Smooth muscle cell (in vitro differentiated cells): Measurements from ENCODE around the gene MT2A. TPM values are rescaled to one million over a fixed set of nuclear protein-coding genes. Genes with fewer than 3 reads are reported as not detected.
A peak's percentile ranks its signal among the peaks of the same experiment; 100 is the strongest.

Experiments used
- DNase-seq: peaks from one replicate; lab custom pipeline; 2025; ENCODE audit not compliant: unreplicated experiment; lab: John Stamatoyannopoulos, UW
- H2AFZ ChIP-seq: fragments of 200-600 bp; sonication (generic); 2 replicates; pipeline ENCODE4 v1.6.0; 2016; ENCODE audit warnings: antibody characterized with exemption, low read depth, mild to moderate bottlenecking
- H3F3A ChIP-seq: fragments of 200-600 bp; sonication (generic); 2 replicates; pipeline ENCODE4 v1.6.0; 2017; ENCODE audit warnings: antibody characterized with exemption, low read depth
- H3K27ac ChIP-seq: fragments of 200-600 bp; sonication (generic); 2 replicates; pipeline ENCODE4 v1.5.1; 2016; ENCODE audit warnings: low read depth, mild to moderate bottlenecking
- H3K27me3 ChIP-seq: fragments of 200-600 bp; sonication (generic); 2 replicates; pipeline ENCODE4 v1.6.1; 2016; ENCODE audit warnings: low read depth, mild to moderate bottlenecking
- H3K36me3 ChIP-seq: fragments of 200-600 bp; sonication (generic); 2 replicates; pipeline ENCODE4 v1.5.1; 2016; ENCODE audit warnings: low read depth
- H3K4me1 ChIP-seq: fragments of 200-600 bp; sonication (generic); 2 replicates; pipeline ENCODE4 v1.5.1; 2016; ENCODE audit warnings: low read depth
- H3K4me2 ChIP-seq: fragments of 200-600 bp; sonication (generic); 2 replicates; pipeline ENCODE4 v1.6.0; 2016; ENCODE audit warnings: mild to moderate bottlenecking
- H3K4me3 ChIP-seq: fragments of 200-600 bp; sonication (generic); 2 replicates; pipeline ENCODE4 v1.5.1; 2016; ENCODE audit warnings: mild to moderate bottlenecking
- H3K79me2 ChIP-seq: fragments of 200-600 bp; sonication (generic); 2 replicates; pipeline ENCODE4 v1.6.0; 2016; ENCODE audit warnings: low read depth, mild to moderate bottlenecking
- H3K9ac ChIP-seq: fragments of 200-600 bp; sonication (generic); 2 replicates; pipeline ENCODE4 v1.6.0; 2016; ENCODE audit warnings: low read depth
- H3K9me3 ChIP-seq: fragments of 200-600 bp; sonication (generic); replicated peaks from 2 replicates; pipeline ENCODE4 v1.5.1; 2016; ENCODE audit warnings: low read depth
- H4K20me1 ChIP-seq: fragments of 200-600 bp; sonication (generic); 2 replicates; pipeline ENCODE4 v1.6.0; 2016; ENCODE audit warnings: low read depth
- WGBS: methylation state at CpG from one replicate; pipeline ENCODE4 v1.1.7; 2016; ENCODE audit warnings: low lambda C conversion rate; 5-methylcytosine and 5-hydroxymethylcytosine counted together
- polyA plus RNA-seq: library from polyadenylated mRNA; unstranded; fragments of >200 nt; fragmentation: Nextera tagmentation; extraction: Ambion mirVana; gene quantifications from 2 replicates; pipeline ENCODE4 v1.2.1, GENCODE V29; 2016
- total RNA-seq: library from RNA; depleted of rRNA; stranded (reverse); fragments of >200 nt; gene quantifications from 2 replicates; pipeline ENCODE4 v1.2.3, GENCODE V29; 2014
- TF ChIP-seq, protein P1 (sequence below): fragments of 200-600 bp; sonication (generic); IDR thresholded peaks from 2 replicates; pipeline ENCODE4 v1.5.1; 2017; ENCODE audit warnings: borderline replicate concordance, mild to moderate bottlenecking, antibody characterized with exemption; ENCODE audit not compliant: insufficient read depth, poor library complexity, severe bottlenecking

The MT2A gene
- total and polyA plus RNA-seq, 2 experiments from 2014 or later = 14.8 to 225 TPM

DNA sequence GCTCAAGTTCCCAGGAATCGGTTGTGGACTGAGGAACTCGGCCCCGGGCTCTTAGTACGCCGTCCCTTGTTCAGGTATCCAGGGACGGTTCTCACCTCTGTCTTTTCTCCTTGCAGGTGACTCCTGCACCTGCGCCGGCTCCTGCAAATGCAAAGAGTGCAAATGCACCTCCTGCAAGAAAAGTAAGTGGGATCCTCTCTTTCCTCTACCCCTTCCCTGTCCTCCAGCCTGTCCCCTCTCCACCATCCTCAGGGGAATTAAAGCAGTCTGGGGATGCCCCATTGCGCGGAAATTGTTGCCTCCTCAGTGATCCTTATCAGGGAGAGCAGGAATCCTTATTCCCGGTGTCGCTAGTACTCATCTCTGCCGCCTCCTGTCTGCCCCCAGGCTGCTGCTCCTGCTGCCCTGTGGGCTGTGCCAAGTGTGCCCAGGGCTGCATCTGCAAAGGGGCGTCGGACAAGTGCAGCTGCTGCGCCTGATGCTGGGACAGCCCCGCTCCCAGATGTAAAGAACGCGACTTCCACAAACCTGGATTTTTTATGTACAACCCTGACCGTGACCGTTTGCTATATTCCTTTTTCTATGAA is 585 bp downstream of the MT2A start:
- H3F3A ChIP-seq = peaks cover 23% of the 10 kb centered on the region
- H3K9me3 ChIP-seq = no peaks in the 10 kb centered on the region
- peak overlapping the region; percentile 92 for H3K27ac ChIP-seq
- TF ChIP-seq, protein P1, sequence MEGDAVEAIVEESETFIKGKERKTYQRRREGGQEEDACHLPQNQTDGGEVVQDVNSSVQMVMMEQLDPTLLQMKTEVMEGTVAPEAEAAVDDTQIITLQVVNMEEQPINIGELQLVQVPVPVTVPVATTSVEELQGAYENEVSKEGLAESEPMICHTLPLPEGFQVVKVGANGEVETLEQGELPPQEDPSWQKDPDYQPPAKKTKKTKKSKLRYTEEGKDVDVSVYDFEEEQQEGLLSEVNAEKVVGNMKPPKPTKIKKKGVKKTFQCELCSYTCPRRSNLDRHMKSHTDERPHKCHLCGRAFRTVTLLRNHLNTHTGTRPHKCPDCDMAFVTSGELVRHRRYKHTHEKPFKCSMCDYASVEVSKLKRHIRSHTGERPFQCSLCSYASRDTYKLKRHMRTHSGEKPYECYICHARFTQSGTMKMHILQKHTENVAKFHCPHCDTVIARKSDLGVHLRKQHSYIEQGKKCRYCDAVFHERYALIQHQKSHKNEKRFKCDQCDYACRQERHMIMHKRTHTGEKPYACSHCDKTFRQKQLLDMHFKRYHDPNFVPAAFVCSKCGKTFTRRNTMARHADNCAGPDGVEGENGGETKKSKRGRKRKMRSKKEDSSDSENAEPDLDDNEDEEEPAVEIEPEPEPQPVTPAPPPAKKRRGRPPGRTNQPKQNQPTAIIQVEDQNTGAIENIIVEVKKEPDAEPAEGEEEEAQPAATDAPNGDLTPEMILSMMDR = no peak
- H3K4me2 ChIP-seq = peak overlapping the region; percentile 88
- DNase-seq = no peak
- H3K79me2 ChIP-seq = no peaks in the 10 kb centered on the region
- H2AFZ ChIP-seq = no peak overlapping the region
- peak overlapping the region; percentile 57 for H3K4me3 ChIP-seq
- H3K9ac ChIP-seq = peak overlapping the region; percentile 53
- H3K27me3 ChIP-seq = no peaks in the 10 kb centered on the region
- WGBS = 9% methylated on average over 21 of the region's 21 CpGs
- H3K4me1 ChIP-seq = peaks cover 18% of the 10 kb centered on the region
- no peaks in the 10 kb centered on the region for H4K20me1 ChIP-seq
- H3K36me3 ChIP-seq = no peaks in the 10 kb centered on the region

DNA sequence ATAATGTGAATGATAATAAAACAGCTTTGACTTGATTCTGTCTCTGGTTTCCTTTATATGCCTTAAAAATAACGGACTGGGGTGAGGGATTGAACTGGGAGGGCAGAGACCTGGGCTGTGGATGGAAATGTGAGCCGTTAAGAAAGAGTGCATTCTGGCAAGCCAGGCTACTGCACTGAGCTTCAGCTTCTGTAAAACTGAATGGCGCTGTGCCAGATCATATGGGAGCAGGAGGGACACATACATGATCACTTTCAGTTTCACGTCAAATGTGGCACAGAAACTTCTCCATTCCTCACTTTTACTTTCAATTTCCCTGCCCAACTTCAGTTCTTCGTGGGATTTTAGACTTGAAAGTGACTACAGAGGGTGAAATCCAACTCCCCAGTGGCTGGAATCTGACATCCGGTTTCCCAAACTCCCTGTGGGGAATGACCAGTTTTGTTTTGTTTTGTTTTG is 1.1 kb downstream of the MT2A start:
- peak overlapping the region; percentile 53 for H3K9ac ChIP-seq
- peak overlapping the region; percentile 57 for H3K4me3 ChIP-seq
- no peaks in the 10 kb centered on the region for H3K36me3 ChIP-seq
- TF ChIP-seq, protein P1 = no peak
- no peak for DNase-seq
- no peaks in the 10 kb centered on the region for H4K20me1 ChIP-seq
- H3K27ac ChIP-seq = peak overlapping the region; percentile 92
- H3K4me2 ChIP-seq = peak overlapping the region; percentile 88
- 3% methylated on average over 6 of the region's 6 CpGs for WGBS
- H3K79me2 ChIP-seq = no peaks in the 10 kb centered on the region
- peaks cover 23% of the 10 kb centered on the region for H3F3A ChIP-seq
- H2AFZ ChIP-seq = no peak overlapping the region
- no peaks in the 10 kb centered on the region for H3K27me3 ChIP-seq
- no peaks in the 10 kb centered on the region for H3K9me3 ChIP-seq
- H3K4me1 ChIP-seq = peaks cover 18% of the 10 kb centered on the region

DNA sequence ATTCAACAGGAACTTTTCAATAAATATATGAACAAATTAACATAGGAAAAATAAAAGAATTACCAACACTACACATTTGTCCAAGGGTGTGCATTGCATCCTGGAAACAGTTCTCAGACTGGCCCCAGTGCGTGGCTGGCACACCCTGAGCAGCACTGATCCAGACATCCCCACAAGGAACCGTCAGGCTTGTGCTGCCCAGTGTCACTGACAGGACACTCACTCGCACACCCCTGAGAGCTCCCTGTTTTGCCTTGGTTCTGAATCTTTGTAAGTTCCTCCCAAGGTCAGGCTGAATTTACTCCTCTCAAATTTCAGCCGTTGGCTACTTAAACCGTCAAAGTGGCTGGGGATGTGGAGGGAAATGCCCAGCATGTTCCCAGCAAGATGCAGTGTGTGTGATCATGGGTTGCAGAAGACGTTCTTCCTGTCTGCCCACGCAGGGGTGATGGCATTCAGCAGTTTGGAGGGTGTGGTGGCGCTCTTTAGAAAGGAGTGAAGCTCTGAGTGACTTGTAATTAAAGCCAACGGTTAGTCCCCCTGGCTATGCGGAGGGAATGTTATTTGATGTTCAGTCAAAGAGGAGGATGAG is 1.7 kb downstream of the MT2A start:
- no peak overlapping the region for H2AFZ ChIP-seq
- peaks cover 18% of the 10 kb centered on the region for H3K4me1 ChIP-seq
- WGBS = 12% methylated on average over 10 of the region's 10 CpGs
- H3K79me2 ChIP-seq = no peaks in the 10 kb centered on the region
- no peaks in the 10 kb centered on the region for H3K36me3 ChIP-seq
- H3K9ac ChIP-seq = peak overlapping the region; percentile 53
- no peaks in the 10 kb centered on the region for H4K20me1 ChIP-seq
- H3K4me3 ChIP-seq = peak overlapping the region; percentile 57
- peak overlapping the region; percentile 88 for H3K4me2 ChIP-seq
- H3F3A ChIP-seq = peaks cover 23% of the 10 kb centered on the region
- DNase-seq = no peak
- peak overlapping the region; percentile 92 for H3K27ac ChIP-seq
- H3K27me3 ChIP-seq = no peaks in the 10 kb centered on the region
- H3K9me3 ChIP-seq = no peaks in the 10 kb centered on the region
- TF ChIP-seq, protein P1 = no peak
